Fibroblast of lung (primary cell): ENCODE results near the gene ZNF189.

Experiments
- CTCF ChIP-seq, 2 donors: IDR thresholded peaks in 1 of 2; conservative IDR thresholded peaks in 1 of 2; 1 replicate in 1 of 2; 2 replicates in 1 of 2; pipeline ENCODE4 v1.5.1; 2011 to 2012; ENCODE audit warnings: low read length in 2 of 2, control low read depth in 1 of 2, inconsistent platforms in 1 of 2, low read depth in 1 of 2, mild to moderate bottlenecking in 1 of 2
- EZH2 ChIP-seq: IDR thresholded peaks from 2 replicates; pipeline ENCODE4 v1.5.1; 2012; ENCODE audit warnings: low read length, control low read depth, mild to moderate bottlenecking; ENCODE audit errors: missing control alignments

- TF ChIP-seq CTCF (conservative IDR thresholded peaks at IDR 0.05 in 1 of 2, IDR thresholded peaks at IDR 0.05 in 1 of 2; ENCODE audit: low read depth in 1 of 2, low read length in 2 of 2) (no peak), EZH2 (no peak)
Measured at GRCh38 chr9:101397746-101398067, 944 bp upstream of the ZNF189 start.
